HEK293 (cell line): Measurements from ENCODE around the gene PNMA6F.

ENCODE experiments used
- CTCF ChIP-seq: fragments of 450-650 bp; formaldehyde crosslinking; IDR thresholded peaks from 2 replicates; pipeline ENCODE4 v1.5.1; 2016; ENCODE audit warnings: missing biosample characterization, missing genetic modification characterization
- KLF10 ChIP-seq: fragments of 450-650 bp; IDR thresholded peaks from 2 replicates; pipeline ENCODE4 v1.5.1; 2018; ENCODE audit warnings: missing biosample characterization, mild to moderate bottlenecking, missing genetic modification characterization
- REST ChIP-seq: fragments of 450-650 bp; formaldehyde crosslinking; IDR thresholded peaks from 2 replicates; pipeline ENCODE4 v1.5.1; 2016; ENCODE audit warnings: missing biosample characterization, missing genetic modification characterization
- TCF7L2 ChIP-seq: IDR thresholded peaks from 2 replicates; pipeline ENCODE4 v1.6.1; 2011; ENCODE audit warnings: low read depth, mild to moderate bottlenecking, inconsistent platforms, low read length, moderate library complexity, borderline replicate concordance
- ZNF112 ChIP-seq: fragments of 450-650 bp; formaldehyde crosslinking; IDR thresholded peaks from 2 replicates; pipeline ENCODE4 v1.5.0; 2017; ENCODE audit warnings: missing biosample characterization, missing genetic modification characterization
- ZNF133 ChIP-seq: fragments of 450-650 bp; formaldehyde crosslinking; IDR thresholded peaks from 2 replicates; pipeline ENCODE4 v1.5.1; 2016; ENCODE audit warnings: missing biosample characterization, missing genetic modification characterization
- ZNF362 ChIP-seq: fragments of 450-650 bp; formaldehyde crosslinking; IDR thresholded peaks from 2 replicates; pipeline ENCODE4 v1.5.1; 2016; ENCODE audit warnings: missing biosample characterization, missing genetic modification characterization
- ZNF404 ChIP-seq: fragments of 450-650 bp; formaldehyde crosslinking; IDR thresholded peaks from 2 replicates; pipeline ENCODE4 v1.5.1; 2017; ENCODE audit warnings: missing biosample characterization, missing genetic modification characterization
- ZNF529 ChIP-seq: fragments of 450-650 bp; formaldehyde crosslinking; IDR thresholded peaks from 2 replicates; pipeline ENCODE4 v1.5.1; 2017; ENCODE audit warnings: missing genetic modification characterization, missing biosample characterization; ENCODE audit not compliant: insufficient replicate concordance
- ZNF639 ChIP-seq: fragments of 450-650 bp; formaldehyde crosslinking; IDR thresholded peaks from 2 replicates; pipeline ENCODE4 v1.5.1; 2016; ENCODE audit warnings: missing biosample characterization, missing genetic modification characterization
- ZNF677 ChIP-seq: fragments of 450-650 bp; IDR thresholded peaks from 2 replicates; pipeline ENCODE4 v1.5.0; 2018; ENCODE audit warnings: missing biosample characterization, mild to moderate bottlenecking, missing genetic modification characterization, moderate library complexity

GRCh38 chrX:153307276-153308178 is 14.0 kb downstream of the PNMA6F start:
- TF ChIP-seq CTCF (tag by site-specific recombination) (no peak), REST (tag by site-specific recombination) (no peak), ZNF404 (no peak), ZNF362 (tag by site-specific recombination) (no peak), KLF10 (tag by site-specific recombination) (no peak), TCF7L2 (no peak), ZNF639 (no peak), ZNF133 (tag by site-specific recombination) (no peak), ZNF112 (tag by site-specific recombination) (no peak), ZNF529 (tag by site-specific recombination) (no peak), ZNF677 (tag by site-specific recombination) (no peak)
